OCI-M2 (cell line): ENCODE results near the gene MYH1.

Source experiments
- DNase-seq: peaks from one replicate; lab custom pipeline; 2025; ENCODE audit not compliant: unreplicated experiment; lab: John Stamatoyannopoulos, UW

The MYH1 gene

DNA sequence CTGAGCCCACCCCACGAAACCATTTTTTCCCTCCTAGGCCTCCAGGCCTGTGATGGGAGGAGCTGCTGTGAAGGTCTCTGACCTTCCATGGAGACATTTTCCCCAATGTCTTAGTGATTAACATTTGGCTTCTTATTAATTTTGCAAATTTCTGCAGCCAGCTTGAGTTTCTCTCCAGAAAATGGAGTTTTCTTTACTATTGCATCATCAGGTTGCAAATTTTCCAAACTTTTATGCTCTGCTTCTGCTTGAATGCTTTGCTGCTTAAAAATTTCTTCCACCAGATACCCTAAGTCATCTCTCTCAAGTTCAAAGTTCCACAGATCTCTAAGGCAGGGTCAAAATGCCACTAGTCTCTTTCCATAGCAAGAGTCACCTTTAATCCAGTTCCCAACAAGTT is 36.1 kb downstream of the MYH1 start:
- no peak for DNase-seq

DNA sequence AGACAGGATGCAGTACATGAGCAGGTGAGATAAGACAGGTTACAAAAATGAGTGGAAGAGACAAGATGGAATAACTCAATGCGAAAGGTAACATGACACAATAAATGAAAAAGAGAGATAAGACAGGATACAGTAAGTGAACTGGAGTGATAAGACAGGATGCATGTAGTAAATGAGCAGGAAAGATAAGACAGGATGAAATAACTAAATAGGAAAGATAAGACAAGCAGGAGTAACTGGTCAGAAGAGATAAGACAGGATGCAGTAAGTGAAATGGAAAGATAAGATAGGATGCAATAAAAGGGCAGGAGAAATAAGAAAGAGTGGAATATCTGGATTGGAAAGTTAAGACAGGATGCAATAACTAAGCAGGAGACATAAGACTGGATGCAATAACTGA is 40.6 kb downstream of the MYH1 start:
- DNase-seq: no peak

DNA sequence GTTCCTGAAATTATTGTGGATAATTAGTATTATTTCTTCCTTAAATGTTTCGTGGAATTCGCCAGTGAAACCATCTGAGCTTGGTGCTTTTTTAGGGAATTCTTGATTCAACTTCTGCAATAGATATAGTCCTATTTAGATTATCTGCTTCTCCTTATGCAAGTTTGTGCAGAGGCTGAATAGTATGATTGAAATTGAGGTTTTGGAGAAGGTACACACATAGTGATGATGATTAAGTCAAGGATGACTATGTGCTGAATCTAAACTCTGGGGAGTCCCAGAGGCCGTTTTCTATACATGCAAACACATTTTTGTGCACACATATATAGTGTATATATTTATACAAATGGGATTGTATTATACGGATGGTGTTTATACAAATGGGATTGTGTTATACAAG is 43.8 kb downstream of the MYH1 start:
- DNase-seq: no peak

DNA sequence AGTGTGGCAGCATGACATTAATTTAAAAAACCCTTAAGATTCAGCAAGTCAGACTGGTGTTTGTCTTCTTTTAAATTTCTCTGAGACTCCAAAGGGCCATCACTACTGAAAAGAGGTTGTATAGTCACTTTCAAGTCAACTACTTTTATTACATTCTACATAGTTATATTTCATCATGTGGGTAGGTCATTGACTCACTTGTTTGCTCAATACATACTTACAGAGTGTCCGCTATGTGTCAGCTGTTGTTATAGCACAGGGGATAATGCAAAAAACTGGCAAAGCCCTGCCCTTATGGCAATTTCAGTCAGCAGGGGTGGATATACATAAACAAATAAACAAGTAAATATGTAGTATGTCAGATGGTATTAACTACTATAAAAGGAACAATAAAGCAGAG is 46.5 kb downstream of the MYH1 start:
- DNase-seq: no peak

DNA sequence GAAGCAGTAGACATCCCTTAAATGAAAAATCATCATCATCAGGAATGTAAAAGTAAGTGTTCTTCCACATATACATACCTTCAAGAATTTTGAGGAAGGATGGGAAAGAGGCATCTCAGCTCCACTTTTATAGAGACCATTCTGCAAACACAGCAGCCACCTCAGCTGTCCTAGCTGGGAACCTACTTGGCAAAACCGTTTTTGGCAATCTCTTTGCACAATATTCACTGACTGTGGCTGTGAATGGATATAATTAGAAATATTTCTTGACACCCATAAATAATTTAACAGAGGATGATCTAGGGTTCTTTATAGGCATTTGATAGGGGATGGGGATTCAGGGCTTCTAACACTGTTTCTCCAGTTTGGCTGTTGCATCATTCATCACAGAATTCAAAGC is 48.9 kb downstream of the MYH1 start, which contains the start of gene MYH4:
Gene MYH4, minus strand, starts transcription at position 101 of the 400 bp plus-strand sequence. CDS start 2,814 bp downstream, outside the sequence.
- no peak for DNase-seq

DNA sequence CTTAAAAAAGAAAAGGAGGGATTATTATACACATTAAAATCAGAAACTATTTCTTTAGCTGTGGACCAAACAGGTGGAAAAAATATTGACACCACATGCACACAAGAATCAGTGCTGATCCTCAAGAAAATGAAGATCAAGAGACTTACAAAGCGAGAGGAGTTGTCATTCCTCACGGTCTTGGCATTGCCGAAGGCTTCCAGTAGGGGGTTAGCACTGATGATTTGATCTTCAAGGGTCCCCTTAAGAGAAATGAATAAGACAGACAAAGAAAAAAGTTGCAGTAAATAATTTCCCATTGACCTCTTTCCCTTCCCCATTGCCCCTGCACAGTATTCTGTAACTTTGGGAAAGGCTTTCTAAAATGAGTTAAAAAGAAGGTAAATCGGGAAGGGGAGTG is 54.9 kb downstream of the MYH1 start:
- DNase-seq: no peak

DNA sequence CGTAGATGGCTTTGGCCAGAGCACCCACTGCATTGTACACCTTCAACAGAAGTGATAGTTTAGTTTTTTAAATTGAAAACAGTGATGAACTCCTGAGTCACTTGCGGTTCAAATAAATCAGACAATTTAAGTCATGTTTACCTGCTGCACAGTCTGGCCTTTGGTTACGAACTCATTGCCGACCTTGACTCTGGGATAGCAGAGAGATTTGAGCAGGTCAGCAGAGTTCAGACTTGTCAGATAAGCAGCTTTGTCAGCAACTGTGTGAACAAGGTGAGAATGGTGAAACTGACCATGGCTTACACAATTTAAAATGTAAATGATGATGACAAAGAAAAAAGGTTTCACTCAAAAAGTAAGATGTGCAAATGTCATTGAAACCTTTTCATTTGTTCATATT is 58.3 kb downstream of the MYH1 start:
- DNase-seq: no peak

DNA sequence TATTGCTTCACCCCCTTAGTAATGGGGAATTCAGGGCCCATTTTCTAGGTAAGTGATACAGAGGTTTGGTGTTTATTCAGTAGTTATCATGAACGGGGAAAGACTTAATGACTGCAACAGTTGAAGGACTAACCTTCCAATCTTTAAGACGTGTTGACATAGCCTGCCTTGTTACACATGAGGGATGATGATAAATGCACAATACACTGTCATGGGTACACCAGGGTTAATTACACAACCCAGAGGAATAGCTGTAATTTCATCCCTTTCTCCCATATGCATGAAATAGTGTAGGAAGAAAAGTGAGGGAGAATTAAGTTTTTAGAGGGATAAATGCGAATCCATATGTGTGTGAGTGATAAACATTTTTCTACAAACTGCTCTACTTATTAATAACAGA is 59.6 kb downstream of the MYH1 start:
- no peak for DNase-seq

DNA sequence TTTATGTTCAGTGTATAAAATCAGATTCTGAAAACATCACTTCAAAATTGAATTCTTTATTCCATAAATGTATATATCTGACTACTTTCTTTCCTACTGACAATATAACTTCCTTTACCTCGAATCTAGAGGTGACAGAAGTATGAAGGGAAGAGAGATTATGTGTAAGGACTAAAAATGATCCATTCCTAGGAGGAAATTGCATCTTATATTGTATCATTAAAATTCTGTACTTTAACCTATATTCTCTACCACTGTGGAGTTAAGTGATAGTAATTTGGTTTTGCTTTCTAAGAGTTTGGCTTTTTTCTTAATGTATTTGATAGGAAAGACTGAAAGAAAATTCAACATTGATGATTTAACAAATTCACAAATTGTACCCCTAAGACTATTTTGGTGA is 60.4 kb downstream of the MYH1 start:
- DNase-seq: no peak

DNA sequence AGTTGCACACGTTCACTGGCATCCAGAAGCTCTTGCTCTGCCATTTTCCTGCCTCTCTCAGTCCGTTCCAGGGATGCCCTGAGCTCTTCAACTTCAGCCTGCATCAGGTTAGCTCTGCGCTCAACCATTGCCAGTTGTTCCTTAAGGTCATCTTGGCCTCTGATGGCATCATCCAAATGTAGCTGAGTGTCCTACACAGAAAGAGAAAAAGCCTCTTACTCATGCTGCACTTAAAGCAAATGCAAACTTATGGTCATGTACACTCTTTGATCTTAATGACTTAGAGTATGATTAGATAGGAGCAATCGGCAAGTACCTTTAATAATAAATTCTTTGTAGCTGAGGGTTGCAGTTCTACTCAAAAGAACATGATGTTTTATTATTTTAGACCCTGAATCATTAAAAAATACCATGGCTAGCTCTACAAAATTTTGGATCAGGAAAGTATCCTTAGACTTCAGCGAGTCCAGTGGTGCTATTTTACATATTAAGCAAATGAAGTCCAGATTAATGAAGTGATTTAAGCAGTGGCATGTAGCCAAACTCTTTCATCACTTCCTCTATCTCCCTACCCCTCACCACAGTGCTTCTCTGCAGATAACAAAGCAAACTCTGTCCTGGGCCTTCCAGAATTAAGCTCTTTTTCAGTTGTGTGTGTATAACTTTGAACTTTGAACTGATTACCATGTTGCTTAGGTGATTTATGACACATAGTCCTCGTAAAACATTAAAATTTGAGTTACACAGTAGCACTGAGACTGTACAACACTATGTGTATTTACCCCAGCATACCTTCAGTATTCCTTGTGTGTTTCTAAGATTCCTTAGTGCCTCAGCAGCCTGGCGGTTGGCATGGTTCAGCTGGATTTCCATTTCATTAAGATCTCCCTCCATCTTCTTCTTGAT is 71.1 kb downstream of the MYH1 start:
- DNase-seq: no peak
